HG02852 (cell line): ENCODE measurements around the gene STOX1.
"Not testable (repeated sequence)": the region's sequence is repeated elsewhere in the genome, so short reads cannot be mapped to it uniquely, and the experiment has no call there.

Experiments
- ATAC-seq: cut with Tn5 transposase; IDR thresholded peaks from one replicate; pipeline ENCODE4 v1.9.1; 2021; ENCODE audit warnings: mild to moderate bottlenecking, moderate library complexity; ENCODE audit not compliant: unreplicated experiment

STOX1 gene

DNA sequence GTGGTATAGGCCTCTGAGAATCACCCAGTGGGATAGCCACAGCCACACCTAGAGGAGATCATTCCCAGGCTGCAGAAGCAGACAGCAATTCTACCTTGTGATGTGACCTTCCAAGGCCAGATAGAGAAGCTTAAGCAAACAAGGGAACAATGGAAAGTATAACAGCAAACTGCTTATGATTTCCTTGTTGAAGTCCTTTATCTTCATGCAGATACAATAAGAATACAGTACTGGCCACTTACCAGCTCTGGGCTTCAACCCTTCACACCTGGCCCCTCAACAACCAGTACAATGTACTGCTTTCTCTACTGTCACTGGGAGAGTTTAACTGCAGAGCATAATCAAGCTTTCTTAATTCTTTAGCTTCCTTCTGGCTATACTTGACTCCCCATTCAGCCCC is 51.2 kb downstream of the STOX1 start:
- no peak for ATAC-seq

DNA sequence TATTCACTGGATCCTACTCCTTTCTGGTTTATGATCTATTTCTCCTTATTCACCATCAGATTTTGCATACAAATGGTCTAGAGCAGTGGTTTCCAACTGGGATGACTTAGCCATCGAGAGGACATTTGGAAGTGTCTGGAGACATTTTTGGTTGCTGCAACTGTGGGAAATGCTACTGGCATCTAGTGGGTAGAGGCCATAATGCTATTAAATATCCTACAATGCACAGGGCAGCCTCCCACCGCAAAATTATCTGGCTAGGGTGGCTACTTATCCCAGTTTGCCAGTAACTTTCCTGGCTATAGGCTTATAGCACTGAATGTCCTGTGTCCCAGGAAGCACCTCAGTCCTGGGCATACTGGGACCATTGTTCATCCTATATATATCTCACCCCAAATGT is 52.3 kb downstream of the STOX1 start:
- ATAC-seq, result no peak

DNA sequence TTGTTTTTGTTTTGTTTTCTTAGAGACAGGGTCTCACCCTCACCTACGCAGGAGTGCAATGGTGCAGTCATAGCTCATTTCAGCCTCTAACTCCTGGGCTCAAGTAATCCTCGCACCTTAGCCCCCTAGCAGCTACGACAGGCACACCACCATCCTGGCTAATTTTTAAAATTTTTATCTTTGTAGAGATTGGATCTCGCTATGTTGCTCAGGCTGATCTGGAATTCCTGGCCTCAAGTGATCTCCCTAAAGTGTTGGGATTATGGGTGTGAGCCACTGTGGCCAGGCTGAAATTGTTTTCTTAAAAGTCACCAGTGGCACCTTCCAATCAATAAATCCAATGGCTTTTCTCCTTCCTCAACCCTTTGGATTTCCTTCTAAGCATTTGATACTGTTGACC is 52.9 kb downstream of the STOX1 start:
- no peak for ATAC-seq

DNA sequence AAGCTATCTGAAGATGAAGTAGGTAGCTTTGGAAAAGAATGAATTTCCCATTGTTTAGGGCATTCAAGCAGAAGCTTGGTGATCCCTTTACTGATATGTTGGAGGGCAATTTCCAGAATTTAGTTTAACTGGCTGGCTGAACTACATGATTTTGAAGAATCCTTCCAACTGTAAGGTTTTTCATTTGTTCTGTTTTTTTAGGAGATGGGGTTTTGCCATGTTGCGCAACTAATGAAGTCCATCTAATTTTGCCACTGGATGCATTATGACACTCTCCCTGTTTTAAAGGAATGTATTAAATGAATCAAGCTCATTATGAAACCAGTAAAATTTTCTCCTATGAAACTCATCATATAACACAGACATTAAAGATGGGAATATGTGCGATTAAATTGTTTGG is 67.7 kb downstream of the STOX1 start:
- ATAC-seq, result no peak

DNA sequence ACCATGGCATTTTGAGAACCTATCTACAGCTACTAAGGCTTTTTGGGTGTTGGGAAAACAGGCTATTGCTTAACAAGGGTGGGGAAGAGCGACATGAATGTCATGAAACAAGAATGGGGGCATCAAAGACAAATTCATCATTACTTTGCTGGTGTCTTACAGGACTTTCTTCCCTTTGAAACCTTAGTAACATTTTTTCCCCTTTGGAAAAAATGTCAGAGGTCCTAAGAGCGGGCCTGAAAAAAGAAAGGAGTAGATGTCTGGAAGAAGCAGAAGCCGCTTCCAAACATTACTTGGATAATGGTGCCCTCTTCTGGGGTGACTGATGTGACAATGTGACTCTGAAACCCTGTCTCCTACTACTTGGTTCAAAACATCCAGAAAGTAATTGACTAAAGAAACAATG is 70.0 kb downstream of the STOX1 start:
- no peak for ATAC-seq

DNA sequence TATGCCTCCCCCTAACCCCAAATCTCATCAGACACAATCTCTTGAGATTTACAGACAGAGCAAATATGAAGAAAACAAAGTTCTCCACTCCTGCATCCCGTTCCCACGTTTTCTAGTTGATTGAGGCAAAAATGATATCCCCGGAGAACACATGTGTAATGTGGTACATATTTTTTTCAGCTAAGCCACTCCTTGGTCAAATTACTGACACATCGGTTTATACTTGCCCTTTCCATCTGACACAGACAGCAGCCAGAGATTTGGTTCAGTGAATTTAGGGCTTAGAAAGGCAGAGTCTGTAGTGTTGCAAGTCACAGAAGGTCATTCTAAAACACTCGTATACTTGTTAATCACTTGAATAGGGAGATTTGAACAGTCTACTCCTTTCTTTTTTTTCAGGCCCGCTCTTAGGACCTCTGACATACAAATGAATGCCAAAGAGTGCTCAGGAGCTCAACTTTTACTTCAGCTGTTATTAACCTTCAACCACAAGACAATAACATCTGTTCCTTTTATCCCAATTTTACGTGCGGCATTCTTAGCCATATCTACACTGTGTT is 71.9 kb downstream of the STOX1 start:
- no peak for ATAC-seq

DNA sequence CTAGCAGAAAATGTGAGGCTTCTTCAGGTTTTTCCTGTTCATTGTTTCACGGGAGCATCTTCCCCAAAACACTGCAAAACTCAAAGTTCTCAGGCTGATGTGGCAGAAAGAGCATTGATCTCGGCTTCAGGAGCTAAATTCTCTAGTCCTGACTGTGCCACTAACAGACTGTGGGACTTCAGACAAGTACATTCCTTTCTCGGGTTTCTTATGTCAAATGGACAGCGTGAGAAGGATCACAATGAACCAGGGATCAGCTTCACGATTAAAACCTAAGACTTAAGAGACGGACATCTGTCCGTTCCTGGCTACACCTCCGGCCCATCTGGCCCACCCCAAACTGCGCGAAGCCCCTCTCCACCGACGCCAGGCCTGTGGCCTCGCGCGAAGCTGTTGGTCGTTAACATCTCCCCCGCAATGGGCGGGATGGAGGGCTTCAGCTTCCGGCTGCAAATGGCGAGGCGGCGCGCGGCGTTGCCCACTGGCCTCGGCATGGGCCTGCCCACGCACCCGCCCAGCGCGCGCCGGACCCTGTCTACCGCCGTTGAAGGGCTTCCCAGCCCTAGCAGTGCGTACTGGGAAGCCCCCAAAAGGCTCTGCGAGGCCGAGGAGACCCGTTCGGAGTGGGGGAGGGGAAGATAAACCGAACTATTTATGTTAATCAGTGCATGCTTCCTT is 73.2 kb downstream of the STOX1 start:
- ATAC-seq, result peak; percentile 41

DNA sequence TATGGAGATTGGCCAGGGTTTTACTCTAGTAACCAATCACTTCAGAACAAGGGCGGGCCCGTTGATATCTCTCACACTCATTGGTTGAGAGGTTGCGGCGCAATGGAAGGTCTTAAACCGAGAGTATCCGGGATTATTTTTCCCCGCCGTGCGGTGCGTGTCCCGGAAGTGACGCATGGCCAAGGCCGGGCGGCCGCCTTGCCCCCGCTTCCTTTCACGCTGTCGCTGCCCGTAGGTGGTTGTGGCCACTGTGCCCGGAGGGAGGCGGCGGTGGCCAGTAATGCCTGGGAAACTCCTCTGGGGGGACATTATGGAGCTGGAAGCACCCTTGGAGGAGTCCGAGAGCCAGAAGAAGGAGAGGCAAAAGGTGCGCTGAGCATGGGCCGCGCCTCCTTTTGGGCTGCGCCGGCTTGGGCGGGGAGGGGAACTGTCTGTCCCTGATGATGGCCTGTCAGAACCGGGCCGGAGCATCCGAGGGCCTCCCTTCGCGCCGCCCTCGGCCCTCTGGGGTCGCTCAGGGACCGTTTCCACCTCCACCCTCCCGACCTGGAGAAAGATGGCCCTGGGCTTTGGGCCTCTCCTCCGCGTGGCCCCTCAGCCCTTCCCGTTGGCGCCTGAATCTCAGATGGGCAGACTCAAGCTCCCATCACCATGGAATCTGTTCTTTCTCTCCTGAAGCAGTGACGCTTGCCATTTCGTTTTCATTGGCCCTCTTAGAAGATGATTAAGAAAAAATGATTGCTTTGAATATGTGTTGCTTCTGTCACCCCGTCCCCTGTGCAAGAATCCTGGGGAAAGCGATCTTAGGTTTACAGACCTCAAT is 74.0 kb downstream of the STOX1 start, which contains the start of gene DDX50:
Gene DDX50, plus strand, starts transcription at position 211 of the 823 bp plus-strand sequence. Its CDS starts 70 bp downstream, at position 281.
- ATAC-seq, result peak; percentile 97

DNA sequence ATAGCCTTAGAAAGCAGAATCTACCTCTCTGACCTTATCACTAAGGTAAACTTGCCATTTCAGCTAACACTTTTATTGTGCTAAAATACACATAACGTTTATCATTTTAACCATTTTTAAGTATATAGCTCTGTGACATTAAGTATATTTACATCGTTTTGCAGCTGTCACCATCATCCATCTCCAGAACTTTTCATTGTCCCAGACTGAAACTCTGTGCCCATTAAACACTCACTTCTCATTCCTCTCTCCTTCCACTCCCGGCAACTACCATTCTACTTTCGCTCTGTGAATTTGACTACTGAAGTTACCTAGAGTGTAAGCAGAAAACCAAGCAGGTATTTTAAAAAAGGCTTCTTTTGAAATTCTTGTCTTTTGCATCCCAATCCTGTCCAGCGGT is 75.1 kb downstream of the STOX1 start:
- ATAC-seq, result no peak

DNA sequence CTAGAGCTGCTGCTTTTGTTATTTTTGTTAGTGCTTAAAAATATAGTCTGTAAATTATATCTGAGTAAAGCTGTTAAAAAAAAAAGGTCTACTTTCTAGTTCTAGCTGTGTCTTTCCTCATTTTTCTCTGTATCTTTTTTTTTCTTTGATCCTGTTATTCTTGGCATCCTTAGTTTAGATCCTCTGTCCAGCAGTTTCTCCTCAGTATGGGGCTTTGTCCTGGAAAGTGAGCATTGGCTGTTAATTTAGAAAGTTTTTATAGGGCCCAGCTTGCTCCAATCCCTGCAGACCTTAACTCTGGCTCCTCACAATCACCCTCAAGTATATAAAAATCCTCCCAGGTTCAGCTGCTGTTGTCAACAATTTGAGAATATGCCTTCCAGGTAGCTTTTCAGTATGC is 97.3 kb downstream of the STOX1 start:
- ATAC-seq, result no peak

DNA sequence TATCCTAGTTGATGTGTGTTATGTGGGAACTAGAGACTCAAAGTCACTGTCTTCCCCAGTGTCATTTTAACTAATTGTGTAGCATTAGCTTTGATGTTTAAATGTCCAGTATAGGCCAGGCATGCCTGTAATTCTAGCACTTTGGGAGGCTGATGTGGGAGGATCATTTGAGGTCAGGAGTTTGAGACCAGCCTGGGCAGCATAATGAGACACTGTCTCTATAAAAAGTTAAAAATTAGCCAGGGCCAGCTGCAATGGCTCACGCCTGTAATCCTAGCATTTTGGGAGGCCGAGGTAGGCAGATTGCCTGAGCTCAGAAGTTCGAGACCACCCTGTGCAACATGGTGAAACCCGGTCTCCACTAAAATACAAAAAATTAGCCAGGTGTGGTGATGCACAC is 98.2 kb downstream of the STOX1 start:
- no peak for ATAC-seq

DNA sequence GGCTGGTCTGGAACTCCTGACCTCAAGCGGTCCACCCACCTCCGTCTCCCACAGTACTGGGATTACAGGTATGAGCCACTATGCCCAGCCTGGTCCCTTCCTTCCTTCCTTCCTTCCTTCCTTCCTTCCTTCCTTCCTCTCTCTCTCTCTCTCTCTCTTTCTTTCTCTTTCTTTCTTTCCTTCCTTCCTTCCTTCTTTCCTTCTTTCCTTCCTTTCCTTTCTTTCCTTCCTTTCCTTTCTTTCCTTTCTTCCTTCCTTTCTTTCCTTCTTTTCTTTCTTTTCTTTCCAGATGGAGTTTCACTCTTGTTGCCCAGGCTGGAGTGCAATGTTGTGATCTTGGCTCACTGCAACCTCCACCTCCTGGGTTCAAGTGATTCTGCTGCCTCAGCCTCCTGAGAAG is 101.8 kb downstream of the STOX1 start:
- not testable (repeated sequence) for ATAC-seq

DNA sequence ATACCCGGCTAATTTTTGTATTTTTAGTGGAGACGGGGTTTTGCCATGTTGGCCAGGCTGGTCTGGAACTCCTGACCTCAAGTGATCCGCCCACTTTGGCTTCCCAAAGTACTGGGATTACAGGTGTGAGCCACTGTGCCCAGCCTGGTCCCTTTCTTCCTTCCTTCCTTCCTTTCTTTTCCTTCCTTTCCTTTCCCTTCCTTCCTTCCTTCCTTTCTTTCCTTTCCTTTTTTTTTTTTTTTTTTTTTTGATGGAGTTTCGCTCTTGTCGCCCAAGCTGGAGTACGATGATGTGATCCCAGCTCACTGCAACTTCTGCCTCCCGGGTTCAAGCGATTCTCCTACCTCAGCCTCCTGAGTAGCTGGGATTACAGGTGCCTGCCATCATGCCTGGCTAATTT is 102.6 kb downstream of the STOX1 start:
- ATAC-seq, result not testable (repeated sequence)

DNA sequence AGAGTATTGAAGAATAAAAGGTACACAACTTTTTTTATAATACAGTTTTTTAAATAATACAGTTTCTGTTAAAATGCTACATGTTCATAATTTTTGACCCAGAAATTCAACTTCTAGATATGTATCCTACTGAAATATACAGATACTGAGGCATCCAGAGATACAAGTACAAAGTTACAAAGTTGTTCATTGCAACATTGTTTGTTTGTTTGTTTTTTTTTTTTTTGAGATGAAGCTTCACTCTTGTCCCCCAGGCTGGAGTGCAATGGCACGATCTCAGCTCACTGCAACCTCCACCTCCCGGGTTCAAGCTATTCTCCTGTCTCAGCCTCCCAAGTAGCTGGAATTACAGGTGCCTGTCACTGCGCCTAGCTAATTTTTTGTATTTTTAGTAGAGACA is 105.5 kb downstream of the STOX1 start:
- not testable (repeated sequence) for ATAC-seq

DNA sequence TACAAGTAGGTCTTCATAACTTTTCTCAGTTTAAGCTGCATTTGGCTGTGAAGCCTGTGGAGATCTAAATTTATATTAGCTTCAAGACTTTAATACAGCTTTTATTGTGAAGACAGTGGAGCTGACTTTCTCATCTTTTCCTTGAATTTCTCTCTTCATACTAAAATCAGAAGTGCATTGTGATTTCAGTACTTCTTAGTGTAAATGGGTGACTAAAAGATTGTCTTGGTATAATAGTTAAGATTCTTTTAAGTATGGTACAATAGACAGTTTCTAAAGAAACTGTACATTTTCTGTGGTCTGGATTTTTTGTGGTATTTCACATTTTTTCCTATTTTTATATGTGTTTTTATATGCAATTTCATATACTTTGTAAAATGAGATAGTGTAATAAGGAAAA is 107.7 kb downstream of the STOX1 start:
- ATAC-seq, result no peak

DNA sequence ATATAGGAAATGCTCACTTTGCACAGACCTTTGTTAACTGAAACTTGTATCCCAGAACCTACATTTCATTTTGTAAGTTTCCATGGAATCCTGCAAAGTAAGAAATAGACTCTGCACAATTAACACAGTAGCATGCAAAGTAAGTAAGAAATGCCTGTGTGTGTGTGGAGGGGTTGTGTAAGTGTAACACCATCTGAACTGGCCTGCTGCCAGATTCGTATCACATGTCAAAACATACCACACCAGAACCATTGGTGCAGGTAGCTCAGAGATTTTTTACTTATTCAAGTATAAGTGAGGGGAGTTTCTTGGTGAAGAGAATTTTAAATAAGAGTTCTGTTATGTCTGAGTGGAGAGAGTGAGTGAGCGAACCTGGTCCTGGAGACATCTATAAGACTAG is 110.8 kb downstream of the STOX1 start:
- ATAC-seq, result no peak

DNA sequence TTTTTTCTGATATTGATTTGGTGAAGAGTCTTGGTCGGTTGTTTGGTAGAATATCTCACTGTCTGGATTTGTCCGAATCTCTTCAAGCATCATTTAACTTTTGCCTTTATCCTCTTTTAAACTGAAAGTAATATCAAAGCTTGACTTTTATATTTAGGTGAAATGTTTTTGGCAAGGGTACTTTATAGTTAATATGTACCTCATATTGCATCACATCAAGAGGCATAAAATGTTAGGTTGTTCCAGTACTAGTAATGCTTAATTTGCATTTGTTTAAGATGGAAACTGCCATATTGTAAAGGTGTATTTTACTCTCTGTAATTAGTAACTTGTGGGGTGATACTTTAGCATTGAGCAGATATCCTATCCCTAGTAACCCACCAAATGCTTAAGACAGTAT is 111.6 kb downstream of the STOX1 start:
- ATAC-seq, result no peak

DNA sequence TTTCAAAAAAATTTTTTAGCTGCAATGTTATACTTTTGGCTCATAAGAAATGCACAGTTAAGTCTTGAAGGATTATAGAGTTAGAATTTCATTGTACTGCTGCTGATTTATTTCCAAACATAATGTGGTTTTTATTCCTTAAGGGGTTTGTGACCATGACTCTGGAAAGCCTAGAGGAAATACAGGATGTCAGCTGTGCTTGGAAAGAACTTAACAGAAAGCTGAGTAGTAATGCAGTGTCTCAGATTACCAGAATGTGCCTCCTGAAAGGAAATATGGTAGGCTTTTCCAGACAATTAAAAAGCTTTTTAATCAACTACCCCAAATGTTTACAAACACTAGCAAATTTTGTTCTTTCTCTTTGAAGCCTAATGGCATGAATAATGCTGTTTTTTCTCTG is 113.6 kb downstream of the STOX1 start:
- ATAC-seq, result not testable (repeated sequence)
